Measurements from ENCODE around the gene SUN1. TPM values are rescaled to one million over a fixed set of nuclear protein-coding genes. Genes with fewer than 3 reads are reported as not detected.

The SUN1 gene
- total and polyA plus RNA-seq, 9 of the 15 experiments (the other 6 are each of a cell fraction or from before 2014, with no cell fraction given): 36.8 to 132 (median 62.3) TPM

DNA sequence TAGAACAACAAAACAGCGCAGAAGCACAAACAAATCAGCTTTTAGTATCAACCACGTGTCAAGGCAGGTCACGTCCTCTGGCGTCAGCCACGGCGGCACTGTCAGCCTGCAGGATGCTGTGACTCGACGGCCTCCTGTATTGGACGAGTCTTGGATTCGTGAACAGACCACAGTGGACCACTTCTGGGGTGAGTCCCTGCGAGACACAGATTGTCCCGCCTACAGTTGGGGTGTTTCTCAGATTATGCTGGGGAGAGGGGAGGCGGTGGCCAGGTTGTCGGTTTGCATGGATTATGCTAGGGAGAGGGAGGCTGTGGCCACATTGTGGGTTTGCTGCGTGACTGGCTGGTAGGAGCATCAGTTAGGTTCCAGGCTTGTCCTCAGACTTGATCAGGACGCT is 9.7 kb downstream of the SUN1 start (continued):
- TF ChIP-seq, protein P1, sequence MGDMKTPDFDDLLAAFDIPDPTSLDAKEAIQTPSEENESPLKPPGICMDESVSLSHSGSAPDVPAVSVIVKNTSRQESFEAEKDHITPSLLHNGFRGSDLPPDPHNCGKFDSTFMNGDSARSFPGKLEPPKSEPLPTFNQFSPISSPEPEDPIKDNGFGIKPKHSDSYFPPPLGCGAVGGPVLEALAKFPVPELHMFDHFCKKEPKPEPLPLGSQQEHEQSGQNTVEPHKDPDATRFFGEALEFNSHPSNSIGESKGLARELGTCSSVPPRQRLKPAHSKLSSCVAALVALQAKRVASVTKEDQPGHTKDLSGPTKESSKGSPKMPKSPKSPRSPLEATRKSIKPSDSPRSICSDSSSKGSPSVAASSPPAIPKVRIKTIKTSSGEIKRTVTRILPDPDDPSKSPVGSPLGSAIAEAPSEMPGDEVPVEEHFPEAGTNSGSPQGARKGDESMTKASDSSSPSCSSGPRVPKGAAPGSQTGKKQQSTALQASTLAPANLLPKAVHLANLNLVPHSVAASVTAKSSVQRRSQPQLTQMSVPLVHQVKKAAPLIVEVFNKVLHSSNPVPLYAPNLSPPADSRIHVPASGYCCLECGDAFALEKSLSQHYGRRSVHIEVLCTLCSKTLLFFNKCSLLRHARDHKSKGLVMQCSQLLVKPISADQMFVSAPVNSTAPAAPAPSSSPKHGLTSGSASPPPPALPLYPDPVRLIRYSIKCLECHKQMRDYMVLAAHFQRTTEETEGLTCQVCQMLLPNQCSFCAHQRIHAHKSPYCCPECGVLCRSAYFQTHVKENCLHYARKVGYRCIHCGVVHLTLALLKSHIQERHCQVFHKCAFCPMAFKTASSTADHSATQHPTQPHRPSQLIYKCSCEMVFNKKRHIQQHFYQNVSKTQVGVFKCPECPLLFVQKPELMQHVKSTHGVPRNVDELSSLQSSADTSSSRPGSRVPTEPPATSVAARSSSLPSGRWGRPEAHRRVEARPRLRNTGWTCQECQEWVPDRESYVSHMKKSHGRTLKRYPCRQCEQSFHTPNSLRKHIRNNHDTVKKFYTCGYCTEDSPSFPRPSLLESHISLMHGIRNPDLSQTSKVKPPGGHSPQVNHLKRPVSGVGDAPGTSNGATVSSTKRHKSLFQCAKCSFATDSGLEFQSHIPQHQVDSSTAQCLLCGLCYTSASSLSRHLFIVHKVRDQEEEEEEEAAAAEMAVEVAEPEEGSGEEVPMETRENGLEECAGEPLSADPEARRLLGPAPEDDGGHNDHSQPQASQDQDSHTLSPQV (IDR thresholded peaks at IDR 0.05): no peak
- TF ChIP-seq, protein P2, sequence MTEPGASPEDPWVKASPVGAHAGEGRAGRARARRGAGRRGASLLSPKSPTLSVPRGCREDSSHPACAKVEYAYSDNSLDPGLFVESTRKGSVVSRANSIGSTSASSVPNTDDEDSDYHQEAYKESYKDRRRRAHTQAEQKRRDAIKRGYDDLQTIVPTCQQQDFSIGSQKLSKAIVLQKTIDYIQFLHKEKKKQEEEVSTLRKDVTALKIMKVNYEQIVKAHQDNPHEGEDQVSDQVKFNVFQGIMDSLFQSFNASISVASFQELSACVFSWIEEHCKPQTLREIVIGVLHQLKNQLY (CRISPR knock-in tag; conservative IDR thresholded peaks at IDR 0.05): no peak
- TF ChIP-seq GTF2E2 (tag; IDR thresholded peaks at IDR 0.05) (no peak), CEBPG (CRISPR knock-in tag; IDR thresholded peaks at IDR 0.05) (no peak), CEBPG (tag; conservative IDR thresholded peaks at IDR 0.05 in 1 of 2, IDR thresholded peaks at IDR 0.05 in 1 of 2) (no peak), TEAD1 (CRISPR knock-in tag; IDR thresholded peaks at IDR 0.05) (no peak)
- TF ChIP-seq, protein P3, sequence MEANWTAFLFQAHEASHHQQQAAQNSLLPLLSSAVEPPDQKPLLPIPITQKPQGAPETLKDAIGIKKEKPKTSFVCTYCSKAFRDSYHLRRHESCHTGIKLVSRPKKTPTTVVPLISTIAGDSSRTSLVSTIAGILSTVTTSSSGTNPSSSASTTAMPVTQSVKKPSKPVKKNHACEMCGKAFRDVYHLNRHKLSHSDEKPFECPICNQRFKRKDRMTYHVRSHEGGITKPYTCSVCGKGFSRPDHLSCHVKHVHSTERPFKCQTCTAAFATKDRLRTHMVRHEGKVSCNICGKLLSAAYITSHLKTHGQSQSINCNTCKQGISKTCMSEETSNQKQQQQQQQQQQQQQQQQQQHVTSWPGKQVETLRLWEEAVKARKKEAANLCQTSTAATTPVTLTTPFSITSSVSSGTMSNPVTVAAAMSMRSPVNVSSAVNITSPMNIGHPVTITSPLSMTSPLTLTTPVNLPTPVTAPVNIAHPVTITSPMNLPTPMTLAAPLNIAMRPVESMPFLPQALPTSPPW (CRISPR knock-in tag; IDR thresholded peaks at IDR 0.05): no peak
